Calu3 (cell line): ENCODE results near the gene TRIP10. TPM values are rescaled to one million over a fixed set of nuclear protein-coding genes. Genes with fewer than 3 reads are reported as not detected.
"Not testable (repeated sequence)": the region's sequence is repeated elsewhere in the genome, so short reads cannot be mapped to it uniquely, and the experiment has no call there.

Experiments used
- BruUV-seq: library from RNA; stranded (reverse); fragments of 400-500 nt; replicated peaks from 2 replicates; lab custom pipeline; 2021; lab: Mats Ljungman, UMichigan
- CTCF ChIA-PET: fragments of 300-600 bp; sonication (Branson Sonifier 250); formaldehyde crosslinking; loops from one replicate; lab custom pipeline; 2022; ENCODE audit warnings: antibody characterized with exemption; lab: Charles Lee
- DNase-seq: peaks from one replicate; pipeline ENCODE4 v3.0.0; 2022
- H3K27ac Mint-ChIP-seq: one replicate; pipeline ENCODE4 v1.8.0; 2022; ENCODE audit warnings: mixed read lengths; ENCODE audit not compliant: unreplicated experiment
- H3K27me3 Mint-ChIP-seq: one replicate; pipeline ENCODE4 v1.8.0; 2022; ENCODE audit warnings: mixed read lengths; ENCODE audit not compliant: unreplicated experiment
- H3K36me3 Mint-ChIP-seq: one replicate; pipeline ENCODE4 v1.8.0; 2022; ENCODE audit warnings: mild to moderate bottlenecking, moderate library complexity, mixed read lengths; ENCODE audit not compliant: insufficient read depth, unreplicated experiment
- H3K4me1 Mint-ChIP-seq: one replicate; pipeline ENCODE4 v1.8.0; 2022; ENCODE audit warnings: mild to moderate bottlenecking, low read depth, mixed read lengths; ENCODE audit not compliant: unreplicated experiment
- H3K4me3 Mint-ChIP-seq: one replicate; pipeline ENCODE4 v1.8.0; 2022; ENCODE audit warnings: mild to moderate bottlenecking, low read depth, moderate library complexity, mixed read lengths; ENCODE audit not compliant: unreplicated experiment
- H3K9me3 Mint-ChIP-seq: one replicate; pipeline ENCODE4 v1.8.0; 2022; ENCODE audit warnings: low read depth, mixed read lengths; ENCODE audit not compliant: unreplicated experiment
- intact Hi-C: fragments of 100-400 bp; cut with micrococcal nuclease; formaldehyde crosslinking; loops from one replicate; pipeline ENCODE4 v1.10.0; 2022; ENCODE audit not compliant: unreplicated experiment
- total RNA-seq: library from RNA; stranded (reverse); gene quantifications from 2 replicates; pipeline ENCODE4 v1.2.3, GENCODE V29; 2022
- TF ChIP-seq, protein P1 (sequence below): fragments of 200-600 bp; IDR thresholded peaks from one replicate; pipeline ENCODE4 v1.8.0; 2022; ENCODE audit warnings: antibody characterized with exemption; ENCODE audit not compliant: unreplicated experiment

TRIP10 gene
- total RNA-seq, 1 experiment from 2014 or later = 95.8 TPM

DNA sequence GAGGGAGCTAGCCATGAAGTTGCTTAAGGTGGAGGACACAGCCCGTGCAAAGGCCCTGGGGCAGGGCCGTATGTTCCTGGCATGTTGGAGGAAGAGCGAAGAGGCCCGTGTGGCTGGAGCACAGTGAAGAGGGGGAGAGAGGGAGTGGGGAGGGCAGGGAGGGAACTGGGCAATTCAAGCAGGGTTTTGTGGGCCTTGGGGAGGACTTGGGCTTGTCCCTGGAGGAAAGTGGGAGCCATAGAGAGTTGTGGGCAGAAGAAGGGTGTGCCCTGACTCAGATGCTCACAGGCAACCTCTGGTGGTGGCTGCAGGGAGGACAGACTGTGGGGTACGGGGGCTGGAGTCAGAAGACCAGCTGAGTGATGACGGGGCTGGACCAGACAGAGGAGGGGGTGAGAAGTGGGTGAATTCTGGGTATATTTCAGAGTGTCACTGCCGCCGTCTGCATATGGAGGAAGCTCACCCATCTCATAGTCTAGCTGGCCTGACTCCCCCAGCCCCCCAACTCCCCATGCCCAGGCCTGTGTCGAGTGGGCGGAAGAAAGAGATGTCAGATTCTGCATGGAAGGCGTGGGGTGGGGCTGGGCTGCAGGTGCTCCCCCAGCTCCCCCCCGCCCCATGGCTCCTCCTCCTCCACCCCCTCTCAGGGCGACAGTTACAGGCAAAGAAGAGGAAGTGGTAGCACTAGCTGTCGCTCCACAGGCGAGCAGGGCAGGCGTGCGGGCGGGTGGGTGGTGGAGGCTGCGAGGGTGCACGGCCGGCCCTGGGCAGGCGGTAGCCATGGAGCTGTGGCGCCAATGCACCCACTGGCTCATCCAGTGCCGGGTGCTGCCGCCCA lies 32.8 kb downstream of the TRIP10 start, which contains the start of gene VAV1:
Gene VAV1, plus strand, starts transcription at position 681 of the 838 bp plus-strand sequence. Its CDS starts 100 bp downstream, at position 781.
- Mint-ChIP-seq H3K4me1 (no peaks in the 10 kb centered on the region), H3K27ac (no peak within 1 kb of the TSS), H3K36me3 (peaks cover 21% of the 10 kb centered on the region), H3K9me3 (peaks cover 3% of the 10 kb centered on the region), H3K27me3 (no peaks in the 10 kb centered on the region), H3K4me3 (no peak within 1 kb of the TSS)
- no peak for DNase-seq
- CTCF ChIA-PET = interaction anchor here (0.6 kb wide), 1 partner anchor 12 kb away, joined by 4 read pairs; no protein-coding TSS in a partner anchor
- TF ChIP-seq, protein P1, sequence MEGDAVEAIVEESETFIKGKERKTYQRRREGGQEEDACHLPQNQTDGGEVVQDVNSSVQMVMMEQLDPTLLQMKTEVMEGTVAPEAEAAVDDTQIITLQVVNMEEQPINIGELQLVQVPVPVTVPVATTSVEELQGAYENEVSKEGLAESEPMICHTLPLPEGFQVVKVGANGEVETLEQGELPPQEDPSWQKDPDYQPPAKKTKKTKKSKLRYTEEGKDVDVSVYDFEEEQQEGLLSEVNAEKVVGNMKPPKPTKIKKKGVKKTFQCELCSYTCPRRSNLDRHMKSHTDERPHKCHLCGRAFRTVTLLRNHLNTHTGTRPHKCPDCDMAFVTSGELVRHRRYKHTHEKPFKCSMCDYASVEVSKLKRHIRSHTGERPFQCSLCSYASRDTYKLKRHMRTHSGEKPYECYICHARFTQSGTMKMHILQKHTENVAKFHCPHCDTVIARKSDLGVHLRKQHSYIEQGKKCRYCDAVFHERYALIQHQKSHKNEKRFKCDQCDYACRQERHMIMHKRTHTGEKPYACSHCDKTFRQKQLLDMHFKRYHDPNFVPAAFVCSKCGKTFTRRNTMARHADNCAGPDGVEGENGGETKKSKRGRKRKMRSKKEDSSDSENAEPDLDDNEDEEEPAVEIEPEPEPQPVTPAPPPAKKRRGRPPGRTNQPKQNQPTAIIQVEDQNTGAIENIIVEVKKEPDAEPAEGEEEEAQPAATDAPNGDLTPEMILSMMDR = no peak
- intact Hi-C loops = no loop called here
- BruUV-seq = no TSS peak

DNA sequence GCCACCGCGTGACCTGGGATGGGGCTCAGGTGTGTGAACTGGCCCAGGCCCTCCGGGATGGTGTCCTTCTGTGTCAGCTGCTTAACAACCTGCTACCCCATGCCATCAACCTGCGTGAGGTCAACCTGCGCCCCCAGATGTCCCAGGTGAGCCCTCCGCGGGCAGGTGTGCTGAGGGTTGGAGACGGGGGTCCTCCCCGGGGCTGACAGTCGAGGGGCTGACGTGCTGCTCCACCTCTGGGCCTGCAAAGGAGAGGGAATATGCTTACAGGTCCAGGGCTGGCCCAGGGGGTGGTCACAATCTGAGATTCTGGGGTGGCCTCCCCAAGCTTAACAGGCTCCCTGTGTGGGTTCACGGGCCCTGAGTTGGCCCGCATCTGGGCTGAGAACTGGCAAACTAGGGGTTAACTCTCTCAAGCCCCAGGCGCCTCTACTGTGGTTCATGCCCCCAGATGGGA lies 33.4 kb downstream of the TRIP10 start:
- no peak overlapping the region for H3K4me3 Mint-ChIP-seq

DNA sequence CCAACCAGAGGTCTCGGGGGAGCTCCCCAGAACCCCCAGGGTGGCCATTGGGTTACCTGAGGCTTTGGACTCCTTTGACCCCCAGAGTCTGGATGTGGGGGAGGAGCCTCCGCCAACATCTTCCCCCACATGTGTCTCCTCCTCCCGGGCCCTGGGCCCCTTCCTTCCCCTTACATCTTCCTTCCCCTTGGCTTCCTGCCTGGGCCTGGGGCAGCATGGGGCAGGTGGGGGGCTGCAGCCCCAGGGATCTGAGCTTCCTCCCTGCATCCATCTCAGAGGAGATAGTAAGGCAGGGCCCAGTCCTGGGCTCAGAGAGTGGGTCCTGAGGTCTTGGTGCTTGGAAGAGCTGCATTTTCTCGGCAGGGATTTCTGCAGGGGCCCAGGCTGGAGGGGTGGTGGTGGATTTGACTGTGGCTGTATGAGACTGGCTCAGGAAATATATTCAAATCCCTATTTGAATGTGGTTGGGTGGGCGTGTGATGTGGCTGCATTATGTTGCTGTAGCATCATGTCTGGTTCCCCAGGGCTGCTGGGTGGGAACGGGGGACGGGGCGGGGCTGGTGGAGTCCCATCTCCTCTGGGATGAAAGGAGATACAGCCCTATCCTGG lies 33.9 kb downstream of the TRIP10 start:
- H3K4me3 Mint-ChIP-seq = no peak overlapping the region
- no peaks in the 10 kb centered on the region for H3K27me3 Mint-ChIP-seq
- BruUV-seq = no TSS peak
- no peak overlapping the region for H3K27ac Mint-ChIP-seq
- CTCF ChIA-PET = no interaction called here
- intact Hi-C loops = no loop called here
- H3K36me3 Mint-ChIP-seq = peaks cover 10% of the 10 kb centered on the region
- no peak for DNase-seq
- H3K4me1 Mint-ChIP-seq = no peaks in the 10 kb centered on the region
- TF ChIP-seq, protein P1 = no peak
- H3K9me3 Mint-ChIP-seq = peaks cover 3% of the 10 kb centered on the region

More for the DNA sequence above, 33.4 kb downstream of the TRIP10 start:
- no TSS peak for BruUV-seq
- no peaks in the 10 kb centered on the region for H3K4me1 Mint-ChIP-seq
- H3K36me3 Mint-ChIP-seq = peaks cover 15% of the 10 kb centered on the region
- no peak for DNase-seq
- intact Hi-C loops = no loop called here
- peaks cover 3% of the 10 kb centered on the region for H3K9me3 Mint-ChIP-seq
- CTCF ChIA-PET = no interaction called here
- TF ChIP-seq, protein P1 = no peak
- no peak overlapping the region for H3K27ac Mint-ChIP-seq
- no peaks in the 10 kb centered on the region for H3K27me3 Mint-ChIP-seq

DNA sequence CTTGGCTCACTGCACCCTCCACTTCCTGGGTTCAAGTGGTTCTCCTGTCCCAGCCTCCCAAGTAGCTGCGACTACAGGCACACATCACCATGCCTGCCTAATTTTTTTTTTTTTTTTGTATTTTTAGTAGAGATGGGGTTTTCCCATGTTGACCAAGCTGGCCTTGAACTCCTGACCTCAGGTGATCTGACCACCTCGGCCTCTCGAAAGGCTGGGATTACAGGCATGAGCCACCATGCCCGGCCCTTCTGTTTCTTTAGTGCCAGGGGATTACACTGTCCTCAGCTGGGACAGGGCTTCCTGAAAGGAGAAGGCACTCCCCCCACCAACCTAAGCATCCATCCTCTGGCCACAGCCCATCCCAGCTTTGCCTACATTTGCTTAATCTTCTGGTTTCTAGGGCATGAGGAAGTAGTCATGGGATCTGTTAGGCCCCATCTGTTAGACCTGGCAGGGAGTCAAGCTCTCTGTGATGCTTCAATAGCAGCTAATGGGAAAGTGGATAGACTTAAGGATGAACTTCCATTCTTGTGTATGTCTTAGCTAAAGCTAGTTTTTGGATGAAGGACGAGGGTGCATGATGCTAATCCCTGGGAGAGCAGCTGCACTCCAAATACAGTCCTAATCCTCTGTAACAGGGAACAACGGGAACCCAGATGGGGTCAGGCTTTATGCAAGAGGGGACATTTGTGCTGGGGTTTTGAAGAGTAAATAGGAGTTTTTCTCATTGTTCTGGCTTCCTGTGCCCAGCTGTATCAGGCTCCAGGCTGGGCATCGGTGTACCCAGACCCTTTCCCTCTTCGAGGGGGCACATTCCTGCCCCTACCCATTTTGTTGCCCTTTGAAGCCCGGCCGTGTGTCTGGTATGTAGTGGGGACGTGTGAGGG lies 35.6 kb downstream of the TRIP10 start:
- no peaks in the 10 kb centered on the region for H3K4me1 Mint-ChIP-seq

DNA sequence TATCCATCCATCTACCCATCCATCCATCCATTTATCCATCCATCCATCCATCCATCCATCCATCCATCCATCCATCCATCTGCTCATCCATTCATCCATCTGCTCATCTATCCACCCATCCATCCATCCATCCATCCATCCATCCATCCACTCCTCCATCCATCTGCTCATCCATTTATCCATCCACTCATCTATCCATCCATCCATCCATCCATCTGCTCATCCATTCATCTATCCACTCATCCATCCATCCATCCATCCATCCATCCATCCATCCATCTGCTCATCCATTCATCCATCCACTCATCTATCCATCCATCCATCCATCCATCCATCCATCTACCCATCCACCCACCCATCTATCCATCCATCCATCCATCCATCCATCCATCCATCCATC lies 36.6 kb downstream of the TRIP10 start:
- H3K9me3 Mint-ChIP-seq, H3K4me1 Mint-ChIP-seq, CTCF ChIA-PET, BruUV-seq, H3K27ac Mint-ChIP-seq, H3K27me3 Mint-ChIP-seq, DNase-seq, intact Hi-C loops, H3K4me3 Mint-ChIP-seq: not testable (repeated sequence)
- peaks cover 10% of the 10 kb centered on the region for H3K36me3 Mint-ChIP-seq

More for the DNA sequence above, 35.6 kb downstream of the TRIP10 start:
- no peak overlapping the region for H3K4me3 Mint-ChIP-seq
- no peaks in the 10 kb centered on the region for H3K27me3 Mint-ChIP-seq
- intact Hi-C loops = no loop called here
- no peak overlapping the region for H3K27ac Mint-ChIP-seq
- BruUV-seq = no TSS peak
- no peak for DNase-seq
- H3K9me3 Mint-ChIP-seq = peaks cover 3% of the 10 kb centered on the region
- peaks cover 10% of the 10 kb centered on the region for H3K36me3 Mint-ChIP-seq
- CTCF ChIA-PET = interaction anchor here (0.7 to 0.9 kb wide), 2 partner anchors 35 to 79 kb away, joined by 3 to 4 read pairs; no protein-coding TSS in a partner anchor
- TF ChIP-seq, protein P1 = no peak
